Nephron progenitor cell (in vitro differentiated cells): ENCODE results near the gene NPB.

Source experiments
- DNase-seq: peaks from one replicate; pipeline ENCODE4 v3.0.0; 2021
- H3K27ac Mint-ChIP-seq: 2 replicates; pipeline ENCODE4 v1.8.0; 2021; ENCODE audit warnings: mild to moderate bottlenecking, moderate library complexity, mixed read lengths
- H3K27me3 Mint-ChIP-seq: 2 replicates; pipeline ENCODE4 v1.8.0; 2021; ENCODE audit warnings: mild to moderate bottlenecking, low read depth, mixed read lengths; ENCODE audit not compliant: poor library complexity
- H3K36me3 Mint-ChIP-seq: 2 replicates; pipeline ENCODE4 v1.8.0; 2021; ENCODE audit warnings: low read depth, mixed read lengths
- H3K4me1 Mint-ChIP-seq: 2 replicates; pipeline ENCODE4 v1.8.0; 2021; ENCODE audit warnings: mixed read lengths
- H3K4me3 Mint-ChIP-seq: 2 replicates; pipeline ENCODE4 v1.8.0; 2021; ENCODE audit warnings: mild to moderate bottlenecking, moderate library complexity, mixed read lengths
- H3K9me3 Mint-ChIP-seq: 2 replicates; pipeline ENCODE4 v1.8.0; 2021; ENCODE audit warnings: mild to moderate bottlenecking, moderate library complexity, mixed read lengths
- CTCF ChIP-seq: fragments of 200-600 bp; sonication (generic); IDR thresholded peaks from 2 replicates; pipeline ENCODE4 v1.5.0; 2021; ENCODE audit warnings: antibody characterized with exemption

NPB gene

GRCh38 chr17:81921996-81922565 is 20.0 kb downstream of the NPB start:
- H3K4me3 Mint-ChIP-seq, result no peak overlapping the region
- no peaks in the 10 kb centered on the region for H3K9me3 Mint-ChIP-seq
- H3K27me3 Mint-ChIP-seq, result no peaks in the 10 kb centered on the region
- no peak for TF ChIP-seq CTCF
- peaks cover 59% of the 10 kb centered on the region for H3K4me1 Mint-ChIP-seq
- DNase-seq, result no peak
- H3K27ac Mint-ChIP-seq, result no peak overlapping the region
- peaks cover 6% of the 10 kb centered on the region for H3K36me3 Mint-ChIP-seq

- Mint-ChIP-seq H3K27ac (no peak overlapping the region), H3K36me3 (peaks cover 6% of the 10 kb centered on the region), H3K9me3 (no peaks in the 10 kb centered on the region), H3K4me3 (no peak overlapping the region), H3K4me1 (peaks cover 54% of the 10 kb centered on the region), H3K27me3 (no peaks in the 10 kb centered on the region)
- no peak for TF ChIP-seq CTCF
- DNase-seq, result no peak
These were observed 20.7 kb downstream of the NPB start for GRCh38 chr17:81922566-81923301.

DNA sequence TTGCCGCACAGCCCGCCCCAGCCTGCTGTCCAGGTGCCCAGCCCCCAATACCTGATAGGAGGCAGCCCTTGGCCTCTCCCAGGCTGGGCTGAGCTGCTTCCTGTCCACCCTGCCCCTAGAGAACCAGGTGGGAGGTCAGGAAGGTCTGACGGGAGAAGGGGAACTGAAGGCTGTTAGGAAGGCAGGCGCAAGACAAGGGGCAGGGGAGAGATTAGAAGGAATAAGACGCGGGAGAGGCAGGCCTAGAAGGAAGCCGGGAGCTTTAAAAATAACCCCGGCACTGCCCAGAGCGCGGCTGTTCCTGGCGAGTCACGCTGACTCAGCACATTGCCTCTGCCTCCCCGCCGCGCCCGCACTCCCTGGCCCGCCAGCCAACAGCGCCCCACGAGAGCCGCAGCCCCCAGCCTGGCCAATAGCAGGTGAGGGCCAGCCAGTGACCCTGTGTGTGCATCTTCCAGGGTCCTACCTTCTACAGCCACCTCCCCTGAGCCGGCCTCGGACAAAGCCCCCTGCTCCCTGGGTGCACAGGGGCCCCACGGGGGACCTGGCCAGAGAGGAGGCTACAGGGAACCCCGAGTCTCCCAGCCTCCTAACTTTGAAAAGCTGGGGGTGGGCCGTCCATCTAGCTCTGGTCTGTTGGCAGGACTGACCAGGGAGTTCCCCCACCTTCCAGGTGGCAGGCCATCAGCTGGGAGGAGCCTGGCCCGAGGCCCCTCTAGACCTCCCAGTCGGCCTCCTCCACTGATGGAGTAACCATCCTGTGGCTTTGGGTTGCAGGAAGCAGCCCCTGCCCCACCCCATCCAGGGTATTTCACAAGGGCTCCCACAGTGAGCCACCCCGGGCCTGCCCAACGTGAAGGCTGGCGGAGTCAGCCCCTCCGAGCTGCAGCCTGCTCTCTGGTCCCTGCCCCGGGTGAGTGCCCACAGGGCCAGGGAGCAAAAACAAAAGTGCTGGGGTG is 21.5 kb downstream of the NPB start:
- Mint-ChIP-seq H3K36me3 (peaks cover 6% of the 10 kb centered on the region), H3K4me1 (peaks cover 49% of the 10 kb centered on the region), H3K27me3 (no peaks in the 10 kb centered on the region), H3K4me3 (peak overlapping the region; percentile 72), H3K9me3 (no peaks in the 10 kb centered on the region), H3K27ac (peak overlapping the region; percentile 96)
- peak; percentile 72 for DNase-seq
- no peak for TF ChIP-seq CTCF

DNA sequence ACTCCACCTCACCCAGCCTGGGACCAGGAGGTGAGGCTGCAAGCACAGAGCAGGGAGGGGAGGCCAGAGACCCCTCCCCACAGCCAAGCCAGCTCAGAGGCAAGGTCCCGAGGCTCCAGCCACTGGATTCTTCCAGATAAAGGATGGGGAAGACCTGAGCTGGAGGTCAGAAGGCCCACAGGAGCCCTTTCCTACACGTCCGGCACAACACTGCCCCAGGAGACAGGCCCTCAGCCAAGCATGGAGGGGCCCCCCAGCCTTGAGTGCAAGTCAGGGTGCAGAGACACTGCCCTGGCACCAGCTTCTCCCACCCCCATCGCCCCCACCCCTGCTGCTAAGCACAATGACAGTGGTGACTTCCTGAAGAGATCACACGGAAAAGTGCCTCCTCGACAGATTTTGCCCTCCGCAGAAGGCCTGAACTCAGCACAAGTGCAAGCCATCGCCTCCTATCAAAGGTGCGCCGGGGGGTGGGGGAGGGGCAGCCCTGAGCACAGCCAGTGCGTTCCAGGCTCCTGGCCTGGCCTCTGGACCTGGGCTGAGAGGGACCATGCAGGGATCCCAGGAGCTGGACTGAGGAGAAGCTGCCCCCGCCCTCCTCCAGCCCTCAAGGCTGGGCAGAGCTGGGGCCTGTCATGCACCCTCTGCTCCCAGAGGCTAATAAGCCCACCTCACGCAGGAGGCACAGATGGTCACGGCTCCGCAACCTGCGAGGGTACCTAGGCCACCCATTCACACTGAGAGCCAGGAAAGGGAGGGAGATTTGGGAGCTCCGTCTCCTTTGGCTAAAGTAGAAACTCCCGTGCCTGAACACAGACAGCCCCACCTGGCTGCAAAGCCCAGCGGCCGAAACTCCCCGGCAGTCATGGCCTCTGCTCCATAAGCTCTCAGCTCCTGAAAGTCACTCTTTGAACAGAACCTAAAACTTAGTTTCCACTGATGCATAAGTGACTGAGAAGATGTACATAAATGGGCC is 22.8 kb downstream of the NPB start:
- Mint-ChIP-seq H3K9me3 (no peaks in the 10 kb centered on the region), H3K4me1 (peaks cover 54% of the 10 kb centered on the region), H3K27ac (peak overlapping the region; percentile 90), H3K27me3 (no peaks in the 10 kb centered on the region), H3K4me3 (peak overlapping the region; percentile 80), H3K36me3 (peaks cover 6% of the 10 kb centered on the region)
- DNase-seq, result no peak
- TF ChIP-seq CTCF, result no peak

- Mint-ChIP-seq H3K4me3 (peak overlapping the region; percentile 80), H3K27ac (peak overlapping the region; percentile 94), H3K36me3 (peaks cover 5% of the 10 kb centered on the region), H3K27me3 (no peaks in the 10 kb centered on the region), H3K9me3 (no peaks in the 10 kb centered on the region), H3K4me1 (peaks cover 56% of the 10 kb centered on the region)
- no peak for DNase-seq
- no peak for TF ChIP-seq CTCF
These were observed 23.9 kb downstream of the NPB start for GRCh38 chr17:81925860-81926450.
